ENCODE measurements around the gene EPB41L1. TPM values are rescaled to one million over a fixed set of nuclear protein-coding genes. Genes with fewer than 3 reads are reported as not detected.

EPB41L1 gene
- total RNA-seq, 1 donor from 2014 or later, result 54.8 TPM

DNA sequence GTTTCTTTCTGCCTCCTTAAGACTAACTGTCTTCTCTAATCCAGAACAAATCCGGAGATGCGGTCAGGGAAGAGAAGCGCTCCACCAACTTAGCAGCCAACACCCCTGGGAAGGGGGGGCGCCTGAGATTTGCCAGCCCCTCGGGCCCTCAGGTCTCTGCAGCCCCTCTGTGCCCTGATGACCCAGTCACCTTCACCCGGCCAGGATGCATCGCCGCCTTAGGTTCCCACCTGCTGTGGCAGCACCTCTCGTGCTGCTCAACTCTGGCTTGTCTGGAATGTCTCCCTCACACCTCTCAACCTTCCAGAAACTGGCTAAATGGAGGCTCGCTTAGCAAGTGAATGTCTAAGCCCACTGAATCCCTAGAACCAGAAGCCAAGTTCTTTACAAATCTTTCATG, 53.7 kb downstream of the EPB41L1 start:
- intact Hi-C loops (cut with DNase I), result no loop called here

DNA sequence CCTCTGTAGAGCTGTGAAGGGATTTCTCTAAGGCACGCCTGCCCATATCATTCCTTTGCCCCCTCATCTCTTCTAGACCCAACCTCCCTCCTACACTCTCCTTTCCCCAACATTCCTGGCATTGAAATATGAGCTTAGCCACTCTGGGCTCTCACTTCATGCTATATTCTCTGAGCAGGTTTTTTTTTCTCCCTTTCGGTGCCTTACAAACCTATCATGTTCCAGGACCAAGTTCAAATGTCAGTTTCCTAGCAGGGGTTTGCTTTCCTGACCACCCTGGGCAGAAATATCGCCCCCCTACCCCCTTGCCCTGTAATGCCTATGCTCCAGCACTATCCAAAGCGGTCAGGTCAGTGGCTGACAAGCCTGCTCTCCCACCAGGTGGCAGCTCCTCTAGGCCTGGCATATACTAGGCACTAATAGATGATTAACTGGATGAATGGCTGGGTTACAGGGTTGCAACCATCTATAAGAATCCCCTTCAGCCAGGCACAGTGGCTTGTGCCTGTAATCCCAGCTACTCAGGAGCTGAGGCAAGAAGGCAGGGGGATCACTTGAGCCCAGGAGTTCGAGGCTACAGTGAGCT, 56.0 kb downstream of the EPB41L1 start:
- H3K4me3 ChIP-seq, result no peak overlapping the region
- no peak overlapping the region for H3K27ac ChIP-seq
- no peak for TF ChIP-seq POLR2A (IDR thresholded peaks at IDR 0.05)
- no peak for TF ChIP-seq POLR2AphosphoS5 (IDR thresholded peaks at IDR 0.05; ENCODE audit: insufficient read depth in 1 of 2, low read depth in 1 of 2)
- TF ChIP-seq, protein P1, sequence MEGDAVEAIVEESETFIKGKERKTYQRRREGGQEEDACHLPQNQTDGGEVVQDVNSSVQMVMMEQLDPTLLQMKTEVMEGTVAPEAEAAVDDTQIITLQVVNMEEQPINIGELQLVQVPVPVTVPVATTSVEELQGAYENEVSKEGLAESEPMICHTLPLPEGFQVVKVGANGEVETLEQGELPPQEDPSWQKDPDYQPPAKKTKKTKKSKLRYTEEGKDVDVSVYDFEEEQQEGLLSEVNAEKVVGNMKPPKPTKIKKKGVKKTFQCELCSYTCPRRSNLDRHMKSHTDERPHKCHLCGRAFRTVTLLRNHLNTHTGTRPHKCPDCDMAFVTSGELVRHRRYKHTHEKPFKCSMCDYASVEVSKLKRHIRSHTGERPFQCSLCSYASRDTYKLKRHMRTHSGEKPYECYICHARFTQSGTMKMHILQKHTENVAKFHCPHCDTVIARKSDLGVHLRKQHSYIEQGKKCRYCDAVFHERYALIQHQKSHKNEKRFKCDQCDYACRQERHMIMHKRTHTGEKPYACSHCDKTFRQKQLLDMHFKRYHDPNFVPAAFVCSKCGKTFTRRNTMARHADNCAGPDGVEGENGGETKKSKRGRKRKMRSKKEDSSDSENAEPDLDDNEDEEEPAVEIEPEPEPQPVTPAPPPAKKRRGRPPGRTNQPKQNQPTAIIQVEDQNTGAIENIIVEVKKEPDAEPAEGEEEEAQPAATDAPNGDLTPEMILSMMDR (IDR thresholded peaks at IDR 0.05), result no peak
- no peak for DNase-seq (ENCODE audit: extremely low spot score in 2 of 2)
- H3K9me3 ChIP-seq, result no peaks in the 10 kb centered on the region
- H3K36me3 ChIP-seq, result peaks cover 0 to 57% of the 10 kb centered on the region in 2 donors
- H3K4me1 ChIP-seq, result no peaks in the 10 kb centered on the region
- intact Hi-C loops (cut with DNase I), result no loop called here
- H3K27me3 ChIP-seq, result no peaks in the 10 kb centered on the region

More for the DNA sequence above, 53.7 kb downstream of the EPB41L1 start:
- DNase-seq (ENCODE audit: extremely low spot score in 2 of 2), result no peak
- H3K4me1 ChIP-seq, result no peaks in the 10 kb centered on the region
- H3K4me3 ChIP-seq, result no peak overlapping the region
- H3K36me3 ChIP-seq, result peaks cover 0 to 47% of the 10 kb centered on the region in 2 donors
- no peaks in the 10 kb centered on the region for H3K27me3 ChIP-seq
- no peak for TF ChIP-seq POLR2A (IDR thresholded peaks at IDR 0.05)
- TF ChIP-seq, protein P1 (IDR thresholded peaks at IDR 0.05), result no peak
- no peak for TF ChIP-seq POLR2AphosphoS5 (IDR thresholded peaks at IDR 0.05; ENCODE audit: insufficient read depth in 1 of 2, low read depth in 1 of 2)
- H3K9me3 ChIP-seq, result no peaks in the 10 kb centered on the region
- no peak overlapping the region for H3K27ac ChIP-seq

DNA sequence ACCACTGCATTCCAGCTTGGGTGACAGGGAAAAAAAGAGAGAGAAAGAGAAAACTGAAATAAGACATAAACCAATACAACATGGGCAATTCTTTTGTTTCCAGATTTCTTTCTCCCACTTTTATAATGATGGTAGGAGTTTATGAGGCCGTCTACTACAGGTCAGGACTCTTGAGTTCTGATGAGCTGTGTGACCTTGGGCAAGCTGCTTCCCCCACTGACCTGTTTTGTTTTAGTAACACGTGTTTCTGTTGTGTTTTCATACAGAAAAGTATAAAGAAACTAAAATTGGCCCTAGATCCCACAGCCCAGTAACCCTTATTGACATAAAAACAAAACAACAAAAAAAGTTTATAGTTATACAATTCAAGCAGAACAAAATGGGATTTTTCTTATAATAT, 58.8 kb downstream of the EPB41L1 start:
- no peak overlapping the region for H3K27ac ChIP-seq
- H3K4me1 ChIP-seq, result no peaks in the 10 kb centered on the region
- DNase-seq (ENCODE audit: extremely low spot score in 2 of 2), result no peak
- H3K9me3 ChIP-seq, result no peaks in the 10 kb centered on the region
- peaks cover 0 to 35% of the 10 kb centered on the region in 2 donors for H3K36me3 ChIP-seq
- H3K27me3 ChIP-seq, result no peaks in the 10 kb centered on the region
- intact Hi-C loops (cut with DNase I), result no loop called here
- H3K4me3 ChIP-seq, result no peak overlapping the region
- TF ChIP-seq, protein P1 (IDR thresholded peaks at IDR 0.05), result no peak
- TF ChIP-seq POLR2AphosphoS5 (IDR thresholded peaks at IDR 0.05; ENCODE audit: insufficient read depth in 1 of 2, low read depth in 1 of 2), result no peak
- no peak for TF ChIP-seq POLR2A (IDR thresholded peaks at IDR 0.05)

DNA sequence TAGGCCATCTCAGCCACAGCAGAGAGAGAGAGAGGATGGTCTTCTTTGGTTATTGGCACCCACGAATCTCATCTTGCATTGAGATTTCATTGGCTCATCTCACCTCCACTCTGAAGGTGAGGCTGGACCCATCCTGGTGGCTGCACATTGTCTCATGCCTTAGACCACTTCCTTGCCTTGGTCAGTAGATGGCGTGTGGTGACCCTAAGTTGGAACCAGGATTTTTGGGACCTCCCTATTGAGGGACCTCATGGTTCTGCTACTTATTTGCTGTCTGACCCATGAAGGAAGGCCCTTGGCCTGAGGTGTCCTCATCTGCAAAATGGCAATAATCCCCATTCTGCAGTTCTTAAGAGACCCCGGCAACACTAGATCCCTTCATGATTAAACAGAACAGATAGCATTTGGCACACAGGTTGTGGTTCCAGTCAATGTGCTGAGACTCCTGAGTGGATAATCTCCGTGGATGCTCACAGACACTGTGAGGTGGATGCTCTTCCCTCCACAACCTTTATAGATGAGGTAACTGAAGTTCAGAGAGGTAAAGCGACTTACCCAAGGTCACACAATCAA, 60.2 kb downstream of the EPB41L1 start:
- Histone ChIP-seq H3K36me3 (peaks cover 0 to 26% of the 10 kb centered on the region in 2 donors), H3K9me3 (no peaks in the 10 kb centered on the region), H3K4me3 (no peak overlapping the region), H3K4me1 (no peaks in the 10 kb centered on the region), H3K27ac (no peak overlapping the region), H3K27me3 (no peaks in the 10 kb centered on the region)
- TF ChIP-seq POLR2AphosphoS5 (IDR thresholded peaks at IDR 0.05; ENCODE audit: insufficient read depth in 1 of 2, low read depth in 1 of 2) (no peak), POLR2A (IDR thresholded peaks at IDR 0.05) (no peak)
- TF ChIP-seq, protein P1 (IDR thresholded peaks at IDR 0.05), result no peak
- no peak for DNase-seq (ENCODE audit: extremely low spot score in 2 of 2)
- intact Hi-C loops (cut with DNase I), result no loop called here

DNA sequence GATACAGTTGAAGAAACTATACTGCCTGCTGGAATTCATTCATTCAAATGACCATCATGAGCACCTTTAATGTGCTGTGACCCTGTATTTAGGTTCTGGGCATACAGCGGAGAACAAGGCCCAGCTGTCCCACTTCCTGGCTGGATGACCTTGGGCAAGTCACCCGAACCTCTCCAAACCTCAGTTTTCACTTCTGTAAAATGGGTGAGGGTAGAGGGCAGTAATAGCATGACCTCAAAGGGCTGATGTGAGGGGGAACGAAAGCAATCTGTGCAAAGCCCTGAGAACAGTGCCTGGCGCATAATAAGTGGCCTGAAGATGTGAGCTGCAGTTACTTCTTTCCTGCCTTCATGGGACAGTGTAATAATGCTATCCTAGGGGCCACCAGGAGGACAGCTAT, 61.2 kb downstream of the EPB41L1 start:
- Histone ChIP-seq H3K9me3 (no peaks in the 10 kb centered on the region), H3K36me3 (peaks cover 0 to 26% of the 10 kb centered on the region in 2 donors), H3K4me3 (no peak overlapping the region), H3K4me1 (no peaks in the 10 kb centered on the region), H3K27ac (no peak overlapping the region), H3K27me3 (no peaks in the 10 kb centered on the region)
- TF ChIP-seq, protein P1 (IDR thresholded peaks at IDR 0.05), result no peak
- no peak for TF ChIP-seq POLR2A (IDR thresholded peaks at IDR 0.05)
- no peak for TF ChIP-seq POLR2AphosphoS5 (IDR thresholded peaks at IDR 0.05; ENCODE audit: insufficient read depth in 1 of 2, low read depth in 1 of 2)
- intact Hi-C loops (cut with DNase I), result no loop called here
- DNase-seq (ENCODE audit: extremely low spot score in 2 of 2), result no peak

All from vagina (tissue), 2 donors.